ENCODE data around the gene ATRNL1.

DNA sequence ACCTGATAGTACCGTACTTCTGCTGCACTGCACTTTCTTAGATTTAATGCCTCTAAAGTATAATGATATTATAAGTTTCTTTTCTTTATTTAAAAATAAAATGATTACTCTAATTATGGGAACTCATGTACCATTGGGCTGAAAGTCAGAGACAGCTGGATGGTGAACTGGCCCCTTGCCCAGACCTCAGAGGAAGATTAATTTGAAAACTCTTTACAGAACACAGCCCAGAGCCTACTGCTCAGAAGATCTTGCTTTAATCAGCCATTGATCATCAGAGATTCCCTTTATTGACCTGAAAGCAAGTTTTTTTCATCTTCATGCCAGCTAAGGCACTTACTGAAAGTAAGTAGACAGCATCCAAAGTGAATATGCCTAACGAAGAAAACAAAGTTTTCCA, 838.1 kb downstream of the ATRNL1 start:
- no peak for TF ChIP-seq EZH2 (IDR thresholded peaks at IDR 0.05; ENCODE audit: insufficient read depth, poor library complexity, severe bottlenecking)
- no peak for TF ChIP-seq EZH2phosphoT487 (IDR thresholded peaks at IDR 0.05; ENCODE audit: insufficient read depth, low read depth)
